KBM-7 (cell line): ENCODE measurements around the gene EPS8L1.
A peak's percentile ranks its signal among the peaks of the same experiment; 100 is the strongest.
"Not testable (repeated sequence)": the region's sequence is repeated elsewhere in the genome, so short reads cannot be mapped to it uniquely, and the experiment has no call there.

Experiments used
- DNase-seq: peaks from one replicate; pipeline ENCODE4 v3.0.0-alpha.2; 2015
- in situ Hi-C: fragments of 300-500 bp; cut with MboI; formaldehyde crosslinking; loops from 2 replicates; pipeline ENCODE4 v1.14.3; 2020; ENCODE audit warnings: low sequenced_read_pairs, low pct_unique_long_range_greater_than_20kb, mixed read lengths

The EPS8L1 gene

GRCh38 chr19:55047951-55048350 lies 27.7 kb upstream of the EPS8L1 start:
- in situ Hi-C loops = no loop called here

DNA sequence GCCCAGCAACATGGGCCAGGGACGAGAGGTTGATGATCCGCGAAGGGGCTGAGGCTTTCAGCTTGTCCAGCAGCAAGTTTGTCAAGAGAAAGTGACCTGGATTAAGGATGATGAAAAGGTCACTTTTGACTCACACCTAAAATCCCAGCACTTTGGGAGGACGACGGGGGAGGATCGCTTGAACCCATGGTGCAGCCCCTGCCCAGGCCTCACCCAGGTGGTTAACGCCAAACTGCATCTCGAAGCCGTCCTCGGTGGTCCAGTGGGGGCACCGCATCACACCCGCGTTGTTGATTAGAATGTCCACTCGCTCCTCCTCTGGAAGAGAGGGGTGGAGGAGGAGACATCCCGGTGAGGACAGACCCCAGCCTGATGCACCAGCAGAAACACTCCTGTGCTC lies 27.2 kb upstream of the EPS8L1 start:
- in situ Hi-C loops = no loop called here
- DNase-seq = no peak

More at GRCh38 chr19:55047951-55048350, 27.7 kb upstream of the EPS8L1 start:
- DNase-seq = no peak

DNA sequence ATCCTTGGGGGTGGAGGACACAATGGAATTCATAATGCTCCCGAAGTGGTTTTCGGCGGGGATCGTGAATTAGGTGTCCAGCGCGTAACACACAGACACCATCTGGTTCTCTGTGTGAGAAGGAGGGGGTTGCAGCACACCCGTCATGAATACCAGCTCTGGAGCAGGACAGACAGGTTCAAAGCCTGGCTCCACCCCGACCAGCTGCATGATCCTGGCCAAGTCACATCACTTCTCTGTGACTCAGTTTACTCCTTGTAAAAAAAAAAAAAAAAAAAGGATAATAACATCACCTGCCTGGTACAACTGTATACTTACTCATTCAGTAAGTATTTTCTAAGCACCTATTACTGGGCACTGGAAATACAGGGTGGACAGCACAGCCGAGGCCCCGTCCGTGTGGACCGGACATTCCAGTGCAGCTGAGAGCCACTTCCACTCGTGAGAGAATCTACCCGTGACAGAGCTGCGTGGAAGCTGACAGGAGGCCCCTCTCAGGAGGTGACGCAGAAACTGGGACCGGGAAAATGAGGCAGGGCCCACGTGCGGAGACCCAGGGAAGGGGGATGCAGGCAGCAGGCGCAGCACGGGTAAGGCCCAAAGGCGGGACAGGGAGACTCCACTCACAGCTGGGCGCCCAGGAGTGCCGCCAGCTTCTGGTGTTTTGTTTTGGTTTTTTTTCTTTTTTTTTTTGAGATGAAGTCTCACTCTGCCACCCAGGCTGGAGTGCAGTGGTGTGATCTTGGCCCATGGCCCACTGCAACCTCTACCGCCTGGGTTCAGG lies 24.7 kb upstream of the EPS8L1 start:
- in situ Hi-C loops = no loop called here
- no peak for DNase-seq

GRCh38 chr19:55053735-55054134 lies 21.9 kb upstream of the EPS8L1 start:
- in situ Hi-C loops = no loop called here

GRCh38 chr19:55056827-55057226 lies 18.8 kb upstream of the EPS8L1 start:
- DNase-seq = no peak
- in situ Hi-C loops = no loop called here

More at GRCh38 chr19:55053735-55054134, 21.9 kb upstream of the EPS8L1 start:
- DNase-seq = no peak

- in situ Hi-C loops = no loop called here
- DNase-seq = peak; percentile 20
Observed at GRCh38 chr19:55058781-55059610, 16.7 kb upstream of the EPS8L1 start.

DNA sequence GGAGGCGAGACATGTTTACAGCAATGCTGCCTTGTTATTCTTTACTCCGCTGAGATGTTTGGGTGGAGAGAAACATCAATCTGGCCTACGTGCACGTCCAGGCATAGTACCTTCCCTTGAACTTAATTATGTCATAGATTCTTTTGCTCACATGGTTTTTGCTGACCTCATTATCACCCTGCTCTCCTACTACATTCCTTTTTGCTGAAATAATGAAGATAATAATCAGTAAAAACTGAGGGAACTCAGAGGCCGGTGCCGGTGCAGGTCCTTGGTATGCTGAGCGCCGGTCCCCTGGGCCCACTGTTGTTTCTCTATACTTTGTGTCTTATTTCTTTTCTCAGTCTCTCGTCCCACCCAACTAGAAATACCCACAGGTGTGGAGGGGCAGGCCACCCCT lies 15.4 kb upstream of the EPS8L1 start:
- in situ Hi-C loops = not testable (repeated sequence)

GRCh38 chr19:55062735-55063491 lies 12.8 kb upstream of the EPS8L1 start, which contains the start of gene RDH13:
Gene RDH13, minus strand, starts transcription at chr19:55063148. Its CDS starts 116 bp downstream, at chr19:55063032.
- in situ Hi-C loops = no loop called here
- peak; percentile 98 for DNase-seq

More for the DNA sequence above, 15.4 kb upstream of the EPS8L1 start:
- not testable (repeated sequence) for DNase-seq

- no peak for DNase-seq
- in situ Hi-C loops = no loop called here
Observed at GRCh38 chr19:55063492-55063843, 12.2 kb upstream of the EPS8L1 start.

- in situ Hi-C loops = not testable (repeated sequence)
Observed at GRCh38 chr19:55065516-55065915, 10.2 kb upstream of the EPS8L1 start.

GRCh38 chr19:55066107-55066709 lies 9.5 kb upstream of the EPS8L1 start:
- in situ Hi-C loops = no loop called here
- DNase-seq = no peak

More at GRCh38 chr19:55065516-55065915, 10.2 kb upstream of the EPS8L1 start:
- DNase-seq = not testable (repeated sequence)

GRCh38 chr19:55067869-55068268 lies 7.8 kb upstream of the EPS8L1 start:
- DNase-seq = no peak
- in situ Hi-C loops = no loop called here

DNA sequence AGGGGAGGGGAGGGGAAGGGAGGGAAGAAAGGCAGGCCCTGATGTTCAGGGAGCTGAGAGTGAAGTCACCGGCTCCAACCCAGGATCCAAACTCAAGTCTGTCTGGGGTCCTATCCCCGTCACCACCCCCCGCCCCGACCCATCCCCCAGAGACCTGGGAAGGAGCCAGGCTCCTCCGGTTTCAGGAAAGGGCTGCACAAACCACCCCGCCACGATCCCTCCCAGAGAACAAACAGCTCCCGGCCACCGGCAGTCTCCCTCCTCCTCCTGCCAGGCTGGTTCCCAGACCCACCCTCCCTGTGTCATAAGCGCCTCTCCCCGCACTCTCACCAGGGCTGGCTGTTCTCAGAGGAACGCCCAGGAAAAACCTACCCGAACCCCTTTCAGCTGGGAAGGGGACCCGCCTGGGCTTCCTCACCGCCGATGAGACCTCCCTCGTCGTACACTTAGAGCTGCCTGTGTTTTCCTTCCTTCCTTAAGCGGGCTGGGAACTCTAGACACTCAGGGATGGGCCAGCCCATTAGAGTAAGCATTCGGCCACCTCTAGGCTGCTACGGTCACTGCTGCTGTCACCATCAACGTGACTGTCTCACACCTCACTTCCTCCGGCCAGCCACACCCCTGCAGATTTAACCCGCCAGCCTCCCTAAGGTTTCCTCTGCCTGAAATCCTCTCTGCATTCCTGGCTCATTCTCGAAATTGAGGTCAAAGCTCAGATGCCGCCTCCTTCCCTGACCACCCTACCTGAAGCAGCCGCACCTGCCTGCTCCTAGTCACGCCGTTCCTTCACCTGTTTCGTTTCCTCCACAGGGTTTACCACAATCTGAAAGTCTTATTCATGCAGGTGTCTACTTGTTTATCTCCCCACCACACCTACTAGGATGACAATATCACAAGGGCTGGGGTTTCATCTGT lies 6.5 kb upstream of the EPS8L1 start:
- in situ Hi-C loops = no loop called here
- DNase-seq = no peak

DNA sequence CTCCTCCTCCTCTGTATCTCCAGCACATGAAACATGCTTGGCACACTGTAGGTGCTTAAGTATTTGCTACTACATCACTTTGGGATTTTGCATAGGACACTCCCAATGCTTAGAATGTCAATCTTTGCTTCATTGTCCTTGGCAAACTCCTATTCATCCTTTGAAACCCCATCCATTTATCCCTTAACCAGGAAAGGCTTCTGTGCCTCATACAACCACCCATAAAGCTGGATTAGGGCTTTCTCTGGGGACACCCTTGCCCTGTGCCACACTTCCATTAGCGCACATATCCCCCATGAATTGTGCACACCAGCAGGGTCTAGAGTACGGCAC lies 5.8 kb upstream of the EPS8L1 start:
- no peak for DNase-seq
- in situ Hi-C loops = no loop called here

DNA sequence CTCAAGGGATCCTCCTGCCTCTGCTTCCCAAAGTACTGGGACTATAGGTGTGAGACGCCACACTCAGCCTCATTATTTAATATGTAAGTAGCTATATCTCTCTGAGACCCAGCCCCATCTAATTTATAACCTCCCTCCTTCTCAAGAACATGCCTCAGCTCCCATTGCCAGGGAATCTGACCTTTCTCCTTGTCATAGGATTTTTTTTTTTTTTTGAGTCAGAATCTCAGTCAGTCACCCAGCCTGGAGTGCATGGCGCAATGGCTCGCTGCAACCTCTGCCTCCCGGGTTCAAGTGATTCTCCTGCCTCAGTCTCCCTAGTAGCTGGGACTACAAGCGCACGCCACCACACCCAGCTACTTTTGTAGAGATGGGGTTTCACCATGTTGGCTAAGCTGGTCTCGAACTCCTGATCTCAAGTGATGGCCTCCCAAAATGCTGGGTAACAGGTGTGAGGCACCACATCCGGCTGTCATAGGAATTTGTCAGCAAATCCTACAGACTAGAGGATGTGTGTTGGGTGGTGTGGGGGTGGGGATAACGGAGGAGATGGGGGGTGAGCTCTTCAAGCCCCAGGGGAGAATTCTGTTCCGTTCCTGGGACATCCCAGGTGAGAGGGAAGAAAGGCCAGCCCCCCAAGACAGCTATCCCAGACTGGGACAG lies 5.1 kb upstream of the EPS8L1 start:
- no peak for DNase-seq
- in situ Hi-C loops = no loop called here

DNA sequence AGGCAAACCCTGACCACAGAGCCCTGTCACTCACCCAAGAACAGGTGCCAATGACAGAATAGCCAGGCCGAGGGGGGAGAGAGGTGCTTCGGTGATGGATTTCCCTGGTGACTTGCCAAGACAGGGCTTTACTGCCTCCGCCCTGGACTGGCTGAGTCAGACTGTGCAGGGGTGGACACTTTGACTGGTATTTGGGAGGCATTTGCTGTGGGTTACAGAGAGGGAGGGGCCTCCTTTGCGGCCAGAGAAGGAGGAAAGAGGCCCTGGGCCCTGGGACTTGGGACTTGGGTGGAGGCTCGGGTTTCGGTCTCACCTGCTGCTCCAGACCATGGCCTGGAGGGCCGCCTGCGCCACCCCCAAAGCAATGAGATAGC lies 4.6 kb upstream of the EPS8L1 start:
- in situ Hi-C loops = no loop called here
- DNase-seq = no peak

GRCh38 chr19:55071913-55072312 lies 3.8 kb upstream of the EPS8L1 start:
- in situ Hi-C loops = no loop called here
- no peak for DNase-seq

DNA sequence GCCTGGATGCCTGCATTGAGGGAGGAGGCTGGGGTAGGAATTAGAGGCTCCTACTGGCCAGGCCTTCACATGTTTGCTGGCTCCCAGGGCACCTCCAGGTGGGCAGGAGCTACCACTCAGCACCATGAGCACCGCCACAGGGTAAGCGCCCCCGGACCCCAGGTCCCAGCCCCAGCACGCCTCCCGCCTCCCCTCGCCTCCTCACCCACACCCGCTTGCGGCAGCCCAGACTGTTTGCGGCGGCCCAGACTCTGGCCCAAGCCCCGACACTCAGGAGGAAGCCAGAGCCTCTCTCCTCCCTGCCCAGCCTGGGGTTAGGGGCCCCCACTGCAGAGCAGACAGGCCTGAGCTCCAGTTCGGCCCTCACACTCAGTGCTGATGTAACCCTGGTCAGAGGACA lies 652 bp downstream of the EPS8L1 start:
- in situ Hi-C loops = no loop called here
- no peak for DNase-seq
